Stimulated activated CD4-positive, alpha-beta T cell treated with anti-CD3 and anti-CD28 coated beads, Interleukin-2, amount 100 ng/mL, for 24 hours (primary cell): Measurements from ENCODE around the gene NUDT1.

Source experiments
- DNase-seq, 2 donors: peaks; one replicate each; pipeline ENCODE4 v3.0.0-alpha.2; 2020

NUDT1 gene

DNA sequence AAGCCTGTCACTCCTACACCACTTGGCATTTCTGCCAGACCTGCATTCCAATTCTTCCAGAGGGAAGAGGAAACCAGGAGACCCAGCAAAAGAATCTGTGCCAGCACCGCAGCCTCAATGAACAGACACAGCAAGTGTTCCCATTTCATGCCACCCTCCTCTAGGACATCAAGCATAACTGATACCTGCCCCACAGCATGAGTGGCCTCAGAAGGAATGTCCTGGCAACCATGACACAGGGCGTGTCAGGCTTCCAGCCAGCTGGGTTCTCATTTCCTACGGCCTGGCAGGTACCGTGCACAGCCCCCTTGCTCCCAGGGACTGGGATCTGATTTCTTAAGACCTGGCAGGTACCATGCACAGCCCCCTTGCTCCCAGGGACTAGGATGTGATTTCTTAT is 17.1 kb upstream of the NUDT1 start:
- DNase-seq, result no peak

DNA sequence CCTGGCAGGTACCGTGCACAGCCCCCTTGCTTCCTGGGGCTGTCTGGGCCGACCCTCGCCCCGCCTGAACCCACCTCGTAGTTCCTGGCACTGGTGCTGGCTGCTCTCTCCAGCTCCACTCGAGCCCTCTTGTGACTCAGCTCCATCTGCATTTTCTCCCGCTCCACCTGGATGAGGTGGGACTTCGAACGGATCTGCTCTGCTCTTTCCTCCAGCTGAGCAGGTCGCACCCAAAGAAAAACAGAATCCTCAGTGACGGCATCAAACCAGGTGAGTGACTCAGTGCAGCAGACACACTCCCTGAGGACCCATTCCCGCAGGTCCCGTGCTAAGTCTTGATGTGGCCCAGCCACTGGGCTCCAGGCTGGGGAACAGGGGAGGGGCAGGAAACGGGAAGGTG is 16.7 kb upstream of the NUDT1 start:
- DNase-seq, result no peak

DNA sequence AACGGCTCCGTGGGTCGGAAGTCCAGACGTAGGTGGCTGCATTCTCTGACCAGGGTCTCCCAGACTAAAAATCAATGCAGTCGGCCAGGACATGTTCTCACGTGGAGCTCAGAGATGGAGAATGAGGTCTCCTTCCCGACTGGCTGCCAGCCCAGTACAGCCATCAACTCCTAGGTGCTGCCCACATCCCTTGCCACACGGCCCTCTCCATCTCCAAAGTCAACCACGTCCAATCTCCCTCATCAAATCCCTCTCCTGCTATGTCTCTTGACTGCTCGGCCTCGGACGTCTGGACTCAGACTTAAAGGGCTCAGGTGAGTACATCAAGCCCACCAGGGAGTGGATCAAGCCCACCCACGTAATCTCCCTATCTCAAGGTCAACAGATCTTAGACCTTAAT is 16.2 kb upstream of the NUDT1 start:
- no peak for DNase-seq

DNA sequence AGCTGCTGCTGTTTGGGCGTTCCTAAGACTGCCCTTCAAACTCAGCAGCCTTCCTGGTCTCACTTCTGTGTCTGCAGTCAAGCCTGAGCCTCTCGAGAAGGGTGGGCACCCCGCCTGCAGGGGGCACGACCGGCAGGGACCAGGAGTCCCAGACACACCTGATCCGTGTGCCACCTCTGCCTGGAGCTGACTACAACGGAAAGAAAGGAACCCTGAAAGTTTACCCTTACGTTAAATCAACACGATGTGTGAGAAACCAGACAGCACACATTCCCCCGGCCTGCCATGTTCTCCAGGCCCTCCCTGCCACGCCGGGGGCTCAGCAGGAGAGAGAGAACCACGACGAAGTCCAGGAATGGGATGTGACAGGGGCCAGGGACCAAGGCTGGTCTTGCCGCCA is 14.3 kb upstream of the NUDT1 start:
- no peak for DNase-seq

DNA sequence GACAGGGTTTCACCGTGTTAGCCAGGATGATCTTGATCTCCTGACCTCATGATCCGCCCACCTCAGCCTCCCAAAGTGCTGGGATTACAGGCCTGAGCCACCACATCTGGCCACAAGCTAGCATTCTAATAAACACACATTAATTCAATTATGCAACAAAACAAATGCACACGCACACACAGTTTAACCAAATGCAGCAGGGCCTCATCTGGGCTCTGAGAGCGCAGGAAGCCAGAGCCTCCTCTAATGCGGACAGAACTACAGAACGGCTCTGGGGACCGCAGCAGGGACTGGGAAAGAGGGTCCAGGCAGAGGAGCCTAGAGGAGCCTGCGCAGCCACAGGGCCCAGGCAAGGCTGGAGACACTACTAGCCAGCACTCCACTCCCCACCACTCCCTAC is 13.1 kb upstream of the NUDT1 start:
- DNase-seq, result no peak

DNA sequence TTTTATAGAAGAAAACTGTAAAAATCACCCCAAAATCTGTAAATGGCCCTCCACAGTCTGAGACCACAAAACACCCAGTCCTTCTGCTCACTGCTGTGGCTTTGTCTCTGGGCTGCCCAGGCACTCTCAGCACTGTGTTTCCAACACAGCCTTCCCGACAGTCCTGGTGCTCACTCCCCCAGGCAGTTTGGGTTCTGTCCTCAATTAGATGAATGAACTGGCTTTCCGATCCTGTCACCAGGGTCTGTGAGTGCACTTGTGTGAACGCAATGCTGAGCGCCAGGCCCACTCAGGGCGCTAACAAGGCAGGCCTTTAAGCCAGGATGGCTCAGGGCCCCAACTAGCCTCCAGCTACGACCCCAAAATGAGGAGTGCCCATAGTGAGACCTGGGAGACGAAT is 12.6 kb upstream of the NUDT1 start:
- DNase-seq, result no peak

DNA sequence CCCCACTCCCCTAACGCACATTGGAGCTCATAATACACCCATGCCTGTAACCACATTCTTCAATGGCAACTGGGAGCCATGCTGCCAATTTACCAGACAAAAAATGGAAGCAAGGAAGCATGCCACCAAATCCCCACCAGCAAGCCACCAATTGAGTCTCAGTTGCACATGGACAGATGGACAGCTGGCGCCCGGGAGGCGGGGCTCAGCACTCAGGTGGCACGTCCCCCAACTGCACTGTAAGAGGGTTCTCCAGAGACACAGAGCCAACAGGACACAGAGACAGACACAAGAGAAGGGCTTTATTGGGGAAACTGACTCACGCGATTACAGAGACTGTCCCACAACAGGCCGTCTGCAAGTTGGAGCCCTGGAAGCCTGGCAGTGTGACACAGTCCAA is 11.8 kb upstream of the NUDT1 start:
- DNase-seq, result no peak

DNA sequence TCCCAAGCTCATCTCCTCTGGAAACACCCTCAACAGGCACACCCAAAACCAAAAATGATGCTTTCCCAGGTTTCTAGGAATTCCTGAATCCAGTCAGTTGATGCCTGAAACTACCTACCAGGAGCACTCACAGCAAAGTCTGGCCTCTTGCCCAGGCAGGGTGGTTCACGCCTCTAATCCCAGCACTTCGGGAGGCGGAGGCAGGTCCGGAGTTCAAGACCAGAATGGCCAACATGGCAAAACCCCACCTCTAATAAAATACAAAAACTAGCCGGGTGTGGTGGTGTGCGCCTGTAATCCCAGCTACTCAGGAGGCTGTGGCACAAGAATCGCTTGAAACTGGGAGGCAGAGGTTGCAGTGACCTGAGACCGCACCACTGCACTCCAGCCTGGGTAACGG is 11.1 kb upstream of the NUDT1 start:
- no peak for DNase-seq

DNA sequence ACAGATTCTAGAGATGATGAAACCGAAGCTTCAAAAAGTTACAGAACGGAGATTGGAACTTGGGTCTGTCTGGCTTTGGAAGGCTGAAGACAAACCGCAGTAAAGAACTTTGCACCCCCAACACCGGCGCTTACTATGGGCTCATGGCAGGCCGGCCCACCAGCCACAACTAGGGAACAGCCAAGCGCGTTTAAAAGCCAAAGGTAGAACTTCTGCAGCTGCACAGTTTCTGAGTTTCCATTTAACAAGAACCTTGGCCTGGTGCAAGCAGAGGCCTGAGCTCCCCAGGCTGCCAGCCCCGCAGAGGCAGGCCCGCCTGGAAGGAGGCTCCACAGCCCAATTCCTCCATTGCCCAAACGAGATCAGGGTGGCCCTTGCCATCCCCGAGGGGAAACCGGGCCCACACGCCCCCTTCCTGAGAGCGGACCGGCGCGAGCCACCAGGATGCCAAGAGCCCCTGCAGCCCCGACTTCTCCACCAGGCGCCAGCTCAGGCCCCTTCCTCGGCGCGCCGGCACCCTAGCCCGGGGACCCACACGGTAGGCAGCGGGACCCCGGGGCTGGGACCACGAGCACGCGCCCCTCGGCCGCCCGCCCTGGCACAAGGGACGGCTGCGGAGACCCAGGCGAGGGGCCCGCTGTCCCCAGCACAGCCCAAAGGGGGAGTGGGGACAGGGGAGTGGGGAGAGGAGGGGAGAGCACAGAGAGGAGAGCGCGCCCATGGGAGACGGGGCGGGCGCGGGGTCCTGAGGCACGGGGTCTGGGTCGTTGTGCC is 9.8 kb upstream of the NUDT1 start:
- DNase-seq, result peak in 1 of 2 donors; percentile 42

DNA sequence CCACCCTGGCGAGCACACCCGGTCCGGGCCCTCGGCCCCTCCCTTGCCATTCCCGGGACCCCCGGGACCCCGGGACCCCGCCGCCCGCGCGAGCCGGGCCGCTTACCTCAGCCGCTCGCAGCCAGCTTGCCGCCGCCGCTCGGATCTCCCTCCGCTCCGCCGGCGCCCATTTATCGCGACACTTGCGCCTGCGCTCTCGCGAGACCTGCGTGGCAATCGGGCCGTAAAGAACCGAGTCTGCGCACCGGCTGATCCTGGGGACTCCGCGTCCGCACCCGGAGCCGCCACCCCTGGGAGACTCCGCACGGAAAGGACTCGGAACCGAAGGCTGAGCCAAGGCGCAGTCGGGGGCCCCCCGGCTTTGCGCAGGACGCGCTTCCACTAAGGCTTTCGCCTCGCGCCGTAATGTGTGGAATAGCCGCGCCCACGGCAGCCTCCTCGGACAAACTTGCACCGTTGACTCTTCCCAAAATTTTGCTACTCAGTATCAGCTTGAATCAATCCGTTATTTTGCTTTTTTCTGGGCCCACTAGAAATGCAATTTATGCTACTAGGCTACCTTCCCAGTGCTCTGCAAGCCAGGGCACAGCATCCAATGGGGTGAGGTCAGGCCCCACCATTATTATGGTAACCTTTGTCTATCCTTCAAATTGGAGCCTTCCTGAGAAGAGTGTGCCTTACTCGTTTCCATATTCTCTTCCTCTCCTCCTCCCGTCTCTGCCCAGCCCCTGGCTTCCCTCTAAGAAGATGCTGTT is 9.1 kb upstream of the NUDT1 start, which contains the start of gene MAD1L1:
TSS of gene MAD1L1 (minus strand) at position 180 of the 755 bp plus-strand sequence. CDS start 2,812 bp downstream, outside the sequence.
- peak; percentile 86 to 92 for DNase-seq

DNA sequence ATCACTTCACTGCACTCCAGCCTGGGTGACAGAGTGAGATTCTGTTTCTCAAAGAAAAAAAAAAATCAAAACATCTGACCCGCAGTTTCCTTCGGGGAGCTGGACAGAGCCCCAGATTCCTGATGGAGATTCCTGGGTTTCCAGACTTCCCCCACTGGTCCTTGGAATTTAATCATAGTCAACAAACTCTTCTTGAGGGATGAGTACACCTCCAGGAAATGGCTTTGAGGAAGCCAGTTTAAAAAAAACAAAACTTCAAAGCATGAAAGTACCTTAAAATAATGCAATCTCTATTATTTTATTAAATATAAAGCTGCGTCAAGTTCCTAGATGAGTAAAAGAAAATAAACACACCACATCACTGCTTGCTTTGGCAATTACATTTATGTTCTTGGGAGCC is 8.1 kb upstream of the NUDT1 start:
- no peak for DNase-seq

DNA sequence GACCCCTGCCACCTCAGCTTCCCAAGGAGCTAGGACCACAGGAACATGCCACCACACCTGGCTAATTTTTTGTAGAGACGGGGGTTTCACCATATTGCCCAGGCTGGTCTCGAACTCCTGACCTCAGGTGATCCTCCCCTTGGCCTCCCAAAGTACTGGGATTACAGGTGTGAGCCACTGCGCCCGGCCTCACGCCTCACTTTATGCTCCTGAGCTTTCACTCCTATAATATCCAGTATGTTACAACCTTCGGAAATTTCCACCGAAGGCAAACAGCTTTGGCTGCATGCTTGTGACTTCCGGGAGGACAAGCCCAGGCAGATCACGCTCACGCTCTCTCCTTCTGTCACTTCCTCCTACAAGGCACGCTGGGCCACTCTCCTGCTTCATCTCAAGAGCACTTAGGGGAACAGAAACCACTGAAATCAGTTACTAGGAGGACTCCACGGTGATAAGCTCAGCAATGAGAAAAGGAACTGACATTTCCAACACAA is 4.9 kb upstream of the NUDT1 start:
- DNase-seq, result no peak

DNA sequence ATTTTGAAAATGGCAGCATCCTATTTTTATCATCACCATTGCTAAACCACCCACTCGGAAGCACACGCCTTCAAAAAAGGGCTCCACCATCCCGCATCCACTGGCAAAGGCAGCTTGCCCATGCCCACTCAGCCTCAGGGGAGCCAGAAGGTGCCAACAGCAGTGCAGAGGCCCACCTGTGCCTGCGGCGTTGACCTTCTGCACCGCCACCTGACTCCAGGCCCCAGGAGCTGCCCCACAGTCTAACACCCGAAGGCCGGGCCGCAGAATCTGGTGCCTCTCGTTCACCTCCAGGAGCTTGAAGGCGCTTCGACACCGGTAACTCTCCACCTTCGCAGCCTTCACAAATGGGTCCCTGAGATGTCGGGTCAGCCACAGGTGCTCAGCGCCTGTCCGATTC is 2.8 kb upstream of the NUDT1 start:
- no peak for DNase-seq

DNA sequence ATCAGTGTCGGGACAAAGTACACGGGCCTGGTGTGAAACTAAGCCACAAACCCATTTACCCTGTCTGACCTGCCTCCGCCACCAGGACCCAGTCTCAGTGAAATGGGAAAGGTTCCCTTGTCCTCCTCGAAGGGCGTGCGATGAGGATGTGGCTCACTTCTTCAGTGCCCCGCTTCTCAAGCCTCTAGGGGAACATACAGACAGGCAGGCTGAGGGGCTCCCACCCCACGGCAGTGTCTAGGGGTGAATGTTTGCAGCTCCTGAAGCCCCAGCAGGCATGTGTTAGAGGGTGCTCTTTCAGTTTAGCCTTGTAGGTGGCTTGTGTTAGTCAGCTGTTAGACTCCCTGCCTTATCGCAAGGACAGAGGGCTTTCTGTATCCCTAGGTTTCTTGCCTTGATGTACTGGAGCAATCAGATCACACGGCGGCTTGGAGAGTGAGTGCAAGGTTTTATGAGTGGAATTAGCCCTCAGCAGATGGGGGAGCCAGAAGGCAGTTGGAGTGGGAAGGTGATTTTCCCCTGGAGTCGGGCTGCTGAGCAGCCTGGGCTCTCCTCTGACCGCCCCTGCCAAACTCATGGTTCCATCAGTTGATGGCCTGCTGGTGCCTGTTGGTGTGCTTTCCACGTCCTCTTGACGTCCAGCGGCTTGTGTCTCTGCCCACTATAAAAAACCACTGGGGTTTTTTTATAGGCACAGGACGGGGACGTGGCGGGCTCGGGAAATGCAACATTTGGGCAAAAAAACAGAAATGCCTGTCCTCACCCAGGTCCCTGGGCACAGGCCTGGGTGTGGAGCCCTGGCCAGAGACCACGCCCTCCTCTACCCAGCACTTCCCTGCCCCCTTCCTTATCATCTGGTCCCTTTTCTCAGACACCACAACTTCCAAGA is 759 bp downstream of the NUDT1 start:
- DNase-seq, result peak; percentile 31 to 37

DNA sequence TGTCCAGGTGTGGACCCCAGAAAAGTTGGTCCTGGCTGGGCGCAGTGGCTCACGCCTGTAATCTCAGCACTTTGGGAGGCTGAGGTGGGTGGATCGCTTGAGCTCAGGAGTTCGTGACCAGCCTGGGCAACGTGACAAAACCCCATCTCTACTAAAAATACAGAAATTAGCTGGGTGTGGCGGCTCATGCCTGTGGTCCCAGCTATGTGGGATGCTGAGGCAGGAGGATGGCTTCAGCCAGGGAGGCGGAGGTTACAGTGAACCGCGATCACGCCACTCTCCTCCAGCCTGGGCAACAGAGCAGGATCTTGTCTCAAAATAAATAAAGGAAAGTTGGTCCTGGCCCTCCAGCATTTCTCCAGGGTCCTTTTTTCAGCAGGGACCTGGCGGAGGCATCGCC is 1.4 kb downstream of the NUDT1 start:
- DNase-seq, result no peak

DNA sequence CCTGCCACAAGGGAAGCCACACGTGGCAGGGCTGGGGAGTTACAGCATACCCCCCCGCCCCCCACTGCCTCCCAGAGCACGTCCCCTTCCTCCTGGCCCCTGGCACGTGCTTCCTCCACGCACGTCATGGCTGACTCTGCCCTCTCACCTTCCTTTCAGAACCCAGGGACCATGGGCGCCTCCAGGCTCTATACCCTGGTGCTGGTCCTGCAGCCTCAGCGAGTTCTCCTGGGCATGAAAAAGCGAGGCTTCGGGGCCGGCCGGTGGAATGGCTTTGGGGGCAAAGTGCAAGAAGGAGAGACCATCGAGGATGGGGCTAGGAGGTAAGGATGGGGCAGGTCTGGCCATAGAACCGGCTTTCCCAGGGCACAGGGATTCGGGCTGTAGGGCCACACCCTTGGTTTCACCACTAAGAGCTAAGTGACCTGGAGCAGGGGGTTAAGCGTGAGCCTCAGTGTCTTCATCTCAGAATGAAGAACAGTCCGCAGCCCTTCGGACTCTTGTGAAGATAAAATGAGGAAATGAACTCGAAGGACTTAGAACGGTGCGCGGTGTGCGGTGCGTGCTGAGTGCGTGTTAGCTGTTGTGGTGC is 2.5 kb downstream of the NUDT1 start:
- DNase-seq, result no peak

DNA sequence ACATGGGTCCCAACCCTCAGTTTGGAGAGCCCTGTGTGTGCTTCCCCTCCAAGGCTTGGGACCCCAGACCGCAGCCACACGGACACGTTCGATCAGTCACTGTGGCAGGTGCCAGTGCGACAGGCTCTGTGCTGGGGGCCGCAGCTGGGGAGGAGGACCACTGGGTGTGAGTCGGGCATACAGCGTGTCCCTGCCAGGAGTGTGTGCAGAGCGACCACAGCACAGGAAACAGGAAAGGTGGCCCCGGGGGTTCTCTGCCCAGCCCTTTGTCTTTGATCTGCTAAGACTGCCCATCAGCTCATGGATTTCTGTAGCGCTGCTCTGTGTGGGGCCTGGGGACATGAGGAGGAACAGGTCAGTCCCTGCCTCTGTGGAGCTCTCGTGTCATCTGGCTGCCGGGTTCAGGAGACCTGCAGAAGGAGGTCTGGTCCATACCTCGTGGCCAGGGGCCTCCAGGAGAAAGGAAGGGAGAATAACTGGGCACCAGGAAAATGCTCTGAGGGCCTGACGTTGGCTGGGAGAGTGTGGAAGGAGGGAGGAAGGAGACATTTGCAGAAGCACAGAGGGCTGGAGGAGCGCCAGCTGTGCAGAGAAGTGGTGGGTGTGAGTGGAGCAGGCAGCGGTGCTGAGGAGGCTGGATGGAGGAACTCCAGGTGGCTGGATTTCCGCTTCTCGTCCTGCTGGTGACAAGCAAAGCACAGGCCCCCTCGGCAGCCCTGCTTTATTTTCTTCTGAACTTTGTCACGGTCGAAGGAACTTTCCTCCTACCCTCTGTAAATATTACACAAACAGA is 4.1 kb downstream of the NUDT1 start:
- DNase-seq, result no peak

DNA sequence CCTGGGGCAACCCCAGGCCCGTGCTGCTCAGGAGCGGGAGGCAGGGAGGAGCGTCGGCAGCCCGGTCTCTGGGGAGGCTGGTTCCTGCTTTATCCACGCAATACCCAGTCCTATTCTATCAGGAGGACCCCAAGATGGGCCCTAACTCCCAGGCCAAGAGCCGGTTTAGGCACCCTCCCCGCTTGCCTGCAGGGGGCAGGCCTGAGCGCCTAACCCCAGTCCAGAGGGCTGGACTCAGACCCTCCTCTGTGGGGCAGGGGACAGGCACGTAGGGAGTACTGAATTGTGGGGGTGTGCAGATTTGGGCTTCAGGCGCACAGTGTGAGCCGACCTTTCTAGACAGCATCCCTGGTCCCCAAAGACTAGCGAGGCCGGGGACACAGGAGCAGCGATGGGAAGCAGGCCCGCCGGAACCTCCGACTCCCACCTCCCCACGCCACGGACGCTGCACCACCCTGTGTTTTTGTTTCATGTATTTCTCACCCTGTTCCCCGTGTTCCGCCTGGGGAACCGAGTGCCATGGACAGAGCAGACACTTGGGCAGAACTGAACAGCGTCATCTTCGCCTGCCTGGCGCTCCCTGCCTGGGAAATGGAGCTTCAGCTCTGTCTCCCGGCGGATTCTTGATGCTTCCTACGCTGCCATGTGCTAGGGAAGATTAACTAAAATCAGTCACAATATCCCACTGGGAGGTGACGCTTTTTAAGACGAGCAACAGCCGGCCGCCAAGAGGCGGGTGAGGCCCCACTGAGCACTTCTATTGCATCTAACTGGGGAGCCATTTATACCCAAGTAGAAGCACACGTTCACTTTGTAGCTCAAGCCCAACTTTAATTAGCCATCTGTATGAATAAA is 5.3 kb downstream of the NUDT1 start:
- DNase-seq, result peak; percentile 41 to 42

DNA sequence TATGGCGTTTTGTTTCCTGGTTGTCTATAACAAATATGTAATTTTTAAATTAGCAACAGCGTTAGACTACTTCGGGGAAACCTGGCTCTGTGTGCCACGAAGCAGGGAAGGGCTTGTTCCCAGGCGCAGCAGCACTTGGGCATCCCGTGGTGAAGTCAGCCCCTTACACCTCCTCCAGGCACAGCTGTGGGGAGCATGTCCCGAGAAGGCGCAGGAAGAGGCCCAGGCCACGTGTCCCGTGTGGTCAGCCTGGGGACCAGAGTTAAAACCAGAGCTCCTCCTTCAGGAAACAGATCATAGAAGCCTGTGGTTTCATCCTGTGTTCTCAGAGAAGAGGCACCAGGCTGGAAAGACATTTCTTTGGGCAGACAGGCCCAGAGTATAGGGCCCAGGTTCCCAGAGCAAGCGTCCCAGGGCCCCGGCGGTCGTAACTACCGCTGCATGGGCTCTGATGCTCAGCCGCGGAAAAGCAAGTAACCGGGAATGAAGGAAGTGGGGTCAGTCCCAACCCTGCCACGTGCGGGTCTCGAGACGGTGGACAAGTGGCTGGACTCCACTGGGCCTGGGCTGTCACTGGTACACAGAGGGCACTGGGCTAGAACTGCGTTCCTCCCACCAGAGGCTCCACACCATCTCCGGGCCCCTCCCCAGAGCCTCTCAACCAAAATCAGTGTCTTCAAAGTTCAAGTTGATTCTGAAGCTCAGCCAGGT is 7.1 kb downstream of the NUDT1 start:
- peak in 1 of 2 donors; percentile 23 for DNase-seq

DNA sequence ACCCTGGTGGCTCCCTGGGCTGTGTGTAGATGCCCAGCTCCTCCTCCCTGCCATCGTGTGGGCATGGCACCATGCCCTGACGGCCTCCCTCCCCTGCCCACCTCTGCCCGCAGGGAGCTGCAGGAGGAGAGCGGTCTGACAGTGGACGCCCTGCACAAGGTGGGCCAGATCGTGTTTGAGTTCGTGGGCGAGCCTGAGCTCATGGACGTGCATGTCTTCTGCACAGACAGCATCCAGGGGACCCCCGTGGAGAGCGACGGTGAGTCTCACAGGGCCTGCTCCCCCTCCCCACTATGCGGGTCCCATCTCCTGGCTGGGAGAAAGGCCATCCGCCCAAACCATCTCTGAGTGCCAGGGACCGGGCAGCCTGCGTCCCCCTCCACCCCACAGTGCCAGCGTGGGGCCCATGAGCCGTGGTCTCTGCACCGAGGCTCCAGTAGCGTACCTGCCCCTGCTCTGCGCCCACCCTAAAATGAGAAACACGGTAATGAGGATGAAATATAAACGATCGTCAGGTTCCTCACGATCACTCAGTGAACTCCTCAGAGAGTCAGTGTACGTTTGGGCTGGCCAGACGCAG is 7.8 kb downstream of the NUDT1 start:
- no peak for DNase-seq
